Stimulated activated CD4-positive, alpha-beta T cell treated with anti-CD3 and anti-CD28 coated beads, Interleukin-1b, Interleukin-23, amount 100 ng/mL, for 4 hours (primary cell): ENCODE results near the gene TFCP2.
"Not testable (repeated sequence)": the region's sequence is repeated elsewhere in the genome, so short reads cannot be mapped to it uniquely, and the experiment has no call there.

Source experiments
- DNase-seq, 2 donors: peaks; one replicate each; pipeline ENCODE4 v3.0.0-alpha.2; 2020; ENCODE audit warnings: low read depth in 2 of 2

Gene TFCP2, protein sequence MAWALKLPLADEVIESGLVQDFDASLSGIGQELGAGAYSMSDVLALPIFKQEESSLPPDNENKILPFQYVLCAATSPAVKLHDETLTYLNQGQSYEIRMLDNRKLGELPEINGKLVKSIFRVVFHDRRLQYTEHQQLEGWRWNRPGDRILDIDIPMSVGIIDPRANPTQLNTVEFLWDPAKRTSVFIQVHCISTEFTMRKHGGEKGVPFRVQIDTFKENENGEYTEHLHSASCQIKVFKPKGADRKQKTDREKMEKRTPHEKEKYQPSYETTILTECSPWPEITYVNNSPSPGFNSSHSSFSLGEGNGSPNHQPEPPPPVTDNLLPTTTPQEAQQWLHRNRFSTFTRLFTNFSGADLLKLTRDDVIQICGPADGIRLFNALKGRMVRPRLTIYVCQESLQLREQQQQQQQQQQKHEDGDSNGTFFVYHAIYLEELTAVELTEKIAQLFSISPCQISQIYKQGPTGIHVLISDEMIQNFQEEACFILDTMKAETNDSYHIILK

DNA sequence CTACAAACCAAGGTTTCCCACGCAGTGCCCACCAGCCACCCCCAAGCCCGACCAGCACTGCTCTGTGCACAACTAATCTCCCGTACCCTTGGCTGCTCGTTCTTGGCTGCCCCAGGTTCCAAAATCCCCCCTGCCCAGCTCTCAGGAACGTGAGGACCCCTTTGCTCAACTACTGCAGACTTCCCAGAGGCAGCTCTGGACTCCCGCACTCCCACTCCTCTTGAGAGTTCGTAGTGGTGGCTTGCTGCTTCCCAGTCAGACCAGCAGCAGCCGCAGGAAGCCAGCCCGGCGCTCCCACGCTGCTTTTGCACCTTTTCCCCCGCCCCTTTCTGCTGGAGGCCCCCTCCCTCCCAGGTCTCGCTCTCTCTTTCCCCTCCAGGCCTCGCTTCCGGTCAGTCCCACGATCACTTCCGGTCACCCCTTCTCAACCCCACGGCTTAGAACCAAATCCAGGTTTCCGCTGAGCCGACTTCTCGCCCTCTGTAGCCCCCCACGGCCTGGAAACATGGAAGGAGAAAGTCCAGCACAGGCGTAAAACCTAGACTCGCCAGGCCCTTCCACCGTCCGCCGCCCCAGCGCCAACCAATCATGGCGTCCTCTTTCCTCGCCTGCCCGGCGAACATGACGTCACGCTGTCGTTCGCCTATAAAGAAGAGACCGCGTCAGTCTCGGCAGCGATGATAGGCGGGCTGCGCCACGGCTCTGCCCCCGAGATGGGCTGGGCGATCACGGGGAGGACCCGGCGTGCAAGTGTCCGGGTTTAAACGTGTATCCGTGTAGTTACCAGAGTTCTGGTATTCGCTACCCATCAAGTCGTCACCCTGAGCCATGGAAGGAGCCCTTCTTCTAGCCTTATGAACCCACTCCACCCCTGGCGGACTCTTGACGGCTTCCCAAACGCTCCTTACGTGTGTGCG is at the start of gene TFCP2:
TFCP2 (minus strand) TSS at position 621 of the 917 bp plus-strand sequence. CDS start 713 bp downstream, outside the sequence.
- peak; percentile 86 for DNase-seq

DNA sequence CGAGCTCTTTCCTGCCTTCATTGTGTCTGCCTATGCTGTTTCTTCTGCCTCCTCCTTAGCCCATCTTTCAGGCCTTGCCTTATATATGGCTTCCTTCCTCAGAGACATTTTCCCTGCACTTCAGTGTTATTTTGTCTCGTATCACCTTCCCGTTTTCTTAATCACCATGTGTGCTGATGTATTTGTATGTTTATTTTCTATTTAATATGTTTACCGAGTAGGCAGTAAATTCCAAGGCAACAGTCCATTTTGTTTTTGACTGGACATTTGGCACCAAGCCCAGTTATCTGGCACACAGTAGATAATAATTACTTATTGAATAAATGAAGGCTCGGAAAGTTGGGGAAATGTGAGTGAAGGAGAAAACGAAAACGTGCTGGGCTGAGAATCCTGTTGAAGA is 49.5 kb upstream of the TFCP2 start:
- no peak for DNase-seq

DNA sequence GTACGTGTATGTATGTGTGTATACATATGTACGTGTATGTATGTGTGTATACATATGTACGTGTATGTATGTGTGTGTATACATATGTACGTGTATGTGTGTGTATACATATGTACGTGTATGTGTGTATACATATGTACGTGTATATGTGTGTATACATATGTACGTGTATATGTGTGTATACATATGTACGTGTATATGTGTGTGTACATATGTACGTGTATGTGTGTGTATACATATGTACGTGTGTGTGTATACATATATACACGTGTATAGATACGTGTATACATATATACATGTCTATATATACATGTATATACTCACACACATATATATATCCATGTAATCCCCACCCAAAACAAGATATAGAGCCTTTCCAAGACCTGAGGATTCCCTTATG is 46.9 kb upstream of the TFCP2 start:
- DNase-seq = not testable (repeated sequence)

DNA sequence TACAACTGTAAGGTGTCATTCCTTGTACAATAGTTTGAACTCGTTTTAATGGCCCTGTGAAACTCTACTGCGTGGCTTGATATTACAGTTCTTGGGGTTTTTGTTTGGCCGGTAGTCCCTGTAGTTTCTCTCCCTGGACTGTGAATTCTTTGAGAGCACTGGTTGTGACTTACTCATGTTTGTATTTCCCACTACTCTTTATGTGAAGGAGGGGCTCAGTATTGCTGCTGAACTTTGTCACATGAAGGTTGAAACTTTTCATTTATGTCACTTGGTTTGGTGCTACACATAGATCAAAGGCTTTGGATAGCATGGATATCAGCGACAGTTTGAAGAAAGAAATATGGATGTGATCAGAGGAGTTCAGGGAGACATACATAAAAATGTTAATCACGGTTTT is 46.4 kb upstream of the TFCP2 start:
- no peak for DNase-seq

DNA sequence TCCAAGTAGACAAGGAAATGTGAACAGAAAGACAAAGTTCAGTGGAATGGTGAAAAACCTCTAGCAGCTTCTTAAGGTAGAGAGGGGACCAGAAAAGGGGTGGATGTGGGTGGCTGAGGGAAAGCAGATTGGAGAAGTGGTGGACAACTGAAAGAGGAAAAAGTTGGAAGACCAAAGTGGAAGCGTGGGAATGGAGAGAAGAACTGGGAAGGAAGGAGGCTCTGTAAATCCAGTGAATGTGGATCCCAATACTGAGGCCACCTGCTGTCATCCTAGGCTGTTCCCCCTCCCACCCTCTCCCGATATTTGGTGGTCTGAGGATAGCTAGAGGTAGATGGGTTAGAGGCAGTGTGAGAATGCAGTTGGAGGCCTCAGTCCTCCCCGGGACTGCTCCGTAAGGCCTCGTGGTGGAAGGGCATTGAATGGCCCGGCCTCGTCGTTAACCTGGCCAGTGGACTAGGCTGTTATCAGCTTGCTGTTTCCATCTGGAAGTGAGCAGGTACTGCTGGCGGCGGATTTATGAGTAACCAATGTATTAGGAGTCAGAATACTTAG is 45.7 kb upstream of the TFCP2 start:
- DNase-seq = no peak

DNA sequence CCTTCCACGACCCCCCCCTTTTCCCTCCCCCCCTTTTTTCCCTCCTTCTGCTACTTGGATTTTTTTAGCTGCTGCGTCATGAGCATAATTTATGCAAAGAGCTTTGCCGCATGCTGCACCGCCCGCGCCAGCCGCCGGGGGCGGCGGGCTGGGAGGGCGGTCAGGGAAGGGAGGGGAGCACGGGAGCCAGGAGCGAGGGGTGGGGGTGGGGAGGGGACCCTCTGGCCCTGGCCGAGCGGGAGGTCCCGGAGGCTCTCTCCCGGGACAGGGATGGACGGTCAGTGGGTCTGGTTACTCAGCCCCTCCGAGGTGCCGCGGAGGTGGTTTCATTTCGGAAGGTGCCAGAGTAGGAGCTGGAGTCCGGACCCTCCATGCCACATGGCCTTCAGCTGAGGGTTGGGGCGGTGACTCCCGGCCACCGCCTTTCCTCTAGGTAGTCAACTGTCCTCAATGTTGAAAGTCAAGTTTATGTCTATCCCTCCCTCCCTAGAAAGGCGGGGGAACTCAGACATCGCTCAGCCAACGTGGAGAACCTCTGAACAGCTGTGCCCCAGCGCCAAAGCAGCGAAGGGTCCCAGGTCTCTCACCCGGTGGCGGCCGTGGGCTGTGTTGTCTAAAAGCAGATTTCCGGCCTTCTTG is 45.2 kb upstream of the TFCP2 start, which contains the start of gene POU6F1:
POU6F1 (minus strand) TSS at position 95 of the 639 bp plus-strand sequence. CDS start 11,226 bp downstream, outside the sequence.
- peak; percentile 57 to 61 for DNase-seq

DNA sequence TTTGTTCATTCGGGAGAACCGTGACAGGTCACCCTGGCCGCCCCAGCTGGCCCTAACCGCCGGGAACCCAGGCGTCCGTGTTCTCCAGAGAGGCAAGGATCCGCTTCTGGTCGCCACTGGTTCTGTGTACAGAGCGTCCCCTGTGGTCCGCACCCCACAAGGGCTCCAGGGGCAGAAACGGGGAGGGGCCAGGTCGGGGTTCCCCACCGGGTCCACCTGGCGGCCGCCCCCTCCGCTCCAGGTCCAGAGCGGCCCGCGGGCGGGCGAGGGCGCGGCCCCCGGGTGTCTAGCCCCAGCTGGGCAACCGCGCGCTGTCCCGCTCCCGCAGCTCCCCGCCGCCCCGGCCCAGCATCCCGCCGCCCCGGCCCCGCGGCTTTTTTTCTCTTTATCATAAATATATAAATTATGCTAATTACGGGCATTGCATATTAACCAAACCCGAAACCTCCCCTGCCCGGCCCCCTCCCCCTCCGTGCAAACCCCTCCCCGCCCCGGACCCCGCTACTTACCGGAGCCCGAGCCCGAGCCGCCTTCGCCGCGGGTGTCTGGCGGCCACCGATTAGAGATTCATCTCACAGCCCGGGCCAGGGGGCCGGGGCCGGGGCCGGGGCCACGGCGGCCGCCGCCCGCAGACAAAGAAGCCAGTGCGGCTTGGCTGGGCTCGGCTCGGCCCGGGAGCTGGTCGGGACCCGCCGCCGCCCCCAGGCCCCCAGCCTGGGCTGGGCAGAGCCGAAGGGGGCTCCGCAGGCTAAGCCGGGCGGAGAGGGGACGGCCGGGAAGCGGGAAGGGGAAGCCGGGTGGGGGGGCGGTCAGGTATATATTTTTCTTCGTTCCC is 44.4 kb upstream of the TFCP2 start:
- peak; percentile 18 to 42 for DNase-seq

DNA sequence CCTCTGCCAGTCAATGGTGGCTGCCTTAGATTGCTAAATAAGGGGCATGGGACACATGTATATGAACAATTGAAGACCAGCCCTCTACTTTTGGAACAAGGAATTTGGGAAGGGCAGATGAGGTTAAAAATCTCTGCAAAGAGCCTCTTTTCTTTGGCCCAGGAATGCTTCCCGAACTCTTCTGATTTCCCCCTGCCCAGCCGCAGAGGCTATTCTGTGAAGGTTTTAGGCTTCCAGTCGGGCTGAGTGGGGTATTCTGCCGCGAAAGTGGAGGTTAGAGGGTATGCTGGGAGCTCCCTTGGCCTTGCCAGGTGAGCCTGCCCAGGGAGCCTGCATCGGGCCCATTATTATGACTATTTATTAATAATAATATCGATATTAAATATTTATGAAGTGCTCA is 43.7 kb upstream of the TFCP2 start:
- no peak for DNase-seq

DNA sequence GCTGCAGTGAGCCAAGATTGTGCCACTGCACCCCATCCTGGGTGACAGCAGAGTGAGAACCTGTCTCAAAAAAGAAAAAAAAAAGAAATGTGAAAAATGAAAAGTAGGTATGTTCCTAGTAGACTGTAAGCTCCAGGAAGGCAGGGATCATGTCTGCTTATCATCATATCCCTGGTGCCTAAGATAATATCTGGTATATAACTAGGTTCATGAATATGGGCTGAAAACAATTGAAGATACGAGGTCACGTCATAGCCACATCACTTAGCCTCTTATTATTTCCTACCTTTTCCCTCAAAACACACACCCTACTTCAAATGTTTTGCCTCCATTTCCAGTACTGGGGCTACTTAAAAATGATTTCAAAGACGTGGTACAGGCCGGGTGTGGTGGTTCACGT is 42.0 kb upstream of the TFCP2 start:
- no peak for DNase-seq

DNA sequence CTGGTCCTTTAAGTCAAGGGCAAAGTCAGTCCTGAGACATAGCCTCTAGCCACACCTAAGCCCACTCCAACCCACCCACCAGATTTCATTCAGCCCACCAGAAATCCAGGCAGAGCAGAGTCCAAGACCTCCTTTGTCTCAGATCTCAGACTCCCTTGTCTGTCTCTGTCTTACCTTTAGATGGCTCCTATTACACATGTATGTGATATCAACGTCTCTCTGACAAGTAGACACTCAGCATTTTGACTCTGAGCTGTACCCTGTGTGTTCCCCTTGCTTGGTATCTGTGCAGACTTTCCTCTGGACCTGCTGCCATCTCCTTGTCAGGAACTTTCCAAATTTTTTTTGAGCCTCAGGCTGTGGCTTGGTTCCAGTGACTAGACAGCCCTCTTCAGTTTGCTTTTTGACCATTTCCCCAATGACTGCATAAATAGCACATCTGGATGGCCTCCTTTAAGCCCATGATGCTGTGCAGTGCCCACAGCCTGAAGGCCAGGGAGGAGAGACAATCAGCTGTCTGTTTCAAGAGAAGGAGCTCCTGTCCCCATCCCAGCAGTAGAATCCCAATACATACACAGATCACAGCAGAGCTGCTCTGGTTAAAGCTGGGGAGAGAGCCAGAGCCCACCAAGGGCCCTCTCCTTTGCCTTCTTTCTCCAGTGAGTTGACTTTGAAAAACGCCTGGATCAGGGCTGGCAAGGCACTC is 37.9 kb upstream of the TFCP2 start:
- DNase-seq = no peak

DNA sequence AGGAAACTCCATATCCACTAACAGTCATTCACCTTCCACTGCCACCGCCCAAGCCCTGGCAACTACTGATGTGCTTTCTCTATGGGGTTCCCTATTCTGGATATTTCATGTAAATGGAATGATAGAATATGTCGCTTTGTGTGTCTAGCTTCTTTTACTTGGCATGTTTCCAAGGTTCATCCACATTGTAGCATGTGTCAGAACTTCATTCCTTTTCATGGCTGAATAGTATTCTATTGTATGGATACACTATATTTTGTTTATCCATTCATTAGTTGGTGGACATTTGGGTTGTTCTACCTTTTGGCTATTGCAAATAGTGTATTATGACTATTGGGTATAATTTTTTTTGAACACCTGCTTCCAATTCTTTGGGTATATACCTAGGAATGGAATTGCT is 36.3 kb upstream of the TFCP2 start:
- DNase-seq = no peak

DNA sequence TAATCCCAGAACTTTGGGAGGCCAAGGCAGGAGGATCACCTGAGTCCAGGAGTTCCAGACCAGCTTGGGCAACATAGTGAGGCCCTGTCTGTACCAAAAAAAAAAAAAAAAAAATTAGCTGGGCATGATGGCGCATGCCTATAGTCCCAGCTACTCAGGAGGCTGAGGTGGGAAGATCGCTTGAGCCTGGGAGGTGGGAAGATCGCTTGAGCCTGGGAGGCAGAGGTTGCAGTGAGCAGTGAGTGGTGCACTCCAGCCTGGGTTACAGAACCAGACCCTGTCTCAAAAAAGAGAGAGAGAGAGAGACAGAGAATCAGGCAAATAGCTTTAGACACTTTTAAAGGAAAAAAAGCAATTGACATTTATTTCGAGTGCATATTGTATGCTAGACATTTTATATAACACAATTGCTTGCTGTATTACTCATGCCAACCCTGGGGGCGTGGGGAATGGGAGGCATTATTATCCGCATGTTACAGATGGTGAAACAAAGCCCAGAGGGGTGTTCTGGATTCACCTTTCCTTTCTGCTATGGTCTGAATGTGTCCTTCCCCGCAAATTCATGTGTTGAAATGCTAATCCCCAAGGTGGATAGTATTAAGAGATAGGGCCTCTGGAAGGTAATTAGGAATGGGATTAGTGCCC is 35.2 kb upstream of the TFCP2 start:
- no peak for DNase-seq

DNA sequence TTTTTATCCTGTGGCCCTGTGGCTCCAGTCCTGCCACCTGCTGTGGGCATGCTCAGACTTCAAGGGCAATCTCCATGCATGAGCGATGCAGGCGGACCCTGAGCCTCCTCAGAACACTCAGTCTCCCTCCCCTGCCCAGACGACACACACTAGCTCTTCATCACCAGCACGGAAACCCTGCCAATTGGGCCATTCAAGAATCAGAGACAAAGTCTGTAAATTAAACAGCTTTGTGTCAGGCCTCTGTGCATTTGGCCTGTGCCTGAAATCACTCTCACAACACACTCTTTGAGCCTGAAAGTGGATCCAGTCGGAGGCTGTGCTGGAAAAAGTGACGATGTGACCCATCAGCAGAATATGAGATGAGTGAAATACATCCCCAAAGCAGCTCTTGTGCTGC is 32.4 kb upstream of the TFCP2 start:
- DNase-seq = no peak

DNA sequence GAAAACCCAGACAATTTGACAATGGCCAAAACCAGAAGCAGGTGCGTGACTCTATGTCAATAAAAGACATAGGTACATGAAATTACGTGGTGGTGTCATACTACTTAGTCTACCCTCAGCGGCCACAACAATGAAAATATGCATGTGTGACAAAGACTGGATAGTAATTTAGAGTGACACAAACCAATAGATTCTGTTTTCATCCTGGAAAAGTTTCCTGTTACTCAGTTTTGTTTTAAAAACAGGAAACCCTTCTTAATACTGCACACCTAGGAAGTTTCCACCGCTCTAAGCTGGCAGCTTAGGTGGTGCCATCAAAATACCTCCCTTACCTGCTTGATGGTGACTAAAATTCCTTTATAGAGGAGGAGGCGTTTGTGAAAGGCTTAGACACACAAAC is 29.8 kb upstream of the TFCP2 start:
- no peak for DNase-seq

DNA sequence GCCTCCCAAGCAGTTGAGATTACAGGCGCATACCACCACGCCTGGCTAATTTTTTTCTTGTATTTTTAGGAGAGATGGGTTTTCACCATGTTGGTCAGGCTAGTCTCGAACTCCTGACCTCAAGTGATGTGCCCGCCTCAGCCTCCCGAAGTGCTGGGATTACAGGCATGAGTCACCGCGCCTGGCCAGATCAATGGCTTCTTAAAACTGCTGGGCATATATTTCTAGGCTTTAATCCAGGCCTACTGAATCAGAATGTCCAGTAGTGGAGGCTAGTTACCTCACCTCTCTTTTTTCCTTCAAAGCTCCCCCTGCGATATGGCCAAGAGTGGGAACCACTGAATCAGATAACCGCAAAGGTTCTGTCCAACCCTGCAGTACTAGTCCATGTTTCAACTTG is 27.9 kb upstream of the TFCP2 start:
- DNase-seq = no peak

DNA sequence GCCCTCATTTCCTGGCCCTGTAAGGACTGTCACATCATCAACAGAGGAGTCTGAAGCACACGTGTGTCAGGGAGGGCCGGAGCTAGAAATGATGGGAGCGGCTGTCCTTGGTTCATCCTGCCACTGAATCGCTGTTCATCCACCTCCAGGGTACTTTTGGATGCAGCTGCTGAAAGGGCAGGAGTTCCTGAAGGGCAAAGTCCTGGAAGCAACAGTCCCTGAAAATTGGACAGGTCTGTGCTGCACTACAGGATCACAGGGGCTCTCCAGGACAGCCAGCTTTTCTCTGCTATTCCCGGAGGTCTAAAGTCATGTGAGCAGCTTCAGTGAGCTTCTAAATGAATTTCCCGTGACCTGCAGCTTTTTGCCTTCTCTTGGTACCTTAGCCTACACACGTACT is 27.2 kb upstream of the TFCP2 start:
- DNase-seq = no peak

DNA sequence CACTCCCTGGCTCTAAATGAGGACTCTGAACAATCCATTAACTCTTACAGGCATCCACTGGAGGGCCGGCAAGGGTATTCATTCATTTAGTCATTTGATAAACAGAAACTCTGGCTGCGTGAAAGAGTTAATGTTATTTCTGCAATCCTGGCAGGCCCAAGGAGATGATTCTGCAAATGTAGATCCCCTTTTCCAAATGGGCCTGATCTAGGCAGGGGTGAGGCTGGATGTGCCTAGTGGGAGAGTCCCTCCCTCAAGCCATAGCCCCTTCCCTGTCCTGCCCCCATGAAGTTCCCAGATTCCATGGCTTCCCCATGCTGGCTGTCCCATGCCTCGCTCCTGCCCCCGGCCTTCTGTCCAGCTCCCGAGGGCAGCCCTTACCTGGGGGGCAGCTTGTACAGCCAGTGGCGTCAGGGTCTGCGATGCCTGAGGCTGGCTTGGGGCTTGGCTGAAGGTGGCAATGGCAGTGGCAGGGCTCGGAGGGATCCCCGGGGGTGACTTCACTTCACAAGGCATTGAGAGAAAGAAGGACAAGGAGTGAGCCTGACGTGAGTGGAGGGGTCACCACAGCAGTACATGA is 26.5 kb upstream of the TFCP2 start:
- DNase-seq = no peak

DNA sequence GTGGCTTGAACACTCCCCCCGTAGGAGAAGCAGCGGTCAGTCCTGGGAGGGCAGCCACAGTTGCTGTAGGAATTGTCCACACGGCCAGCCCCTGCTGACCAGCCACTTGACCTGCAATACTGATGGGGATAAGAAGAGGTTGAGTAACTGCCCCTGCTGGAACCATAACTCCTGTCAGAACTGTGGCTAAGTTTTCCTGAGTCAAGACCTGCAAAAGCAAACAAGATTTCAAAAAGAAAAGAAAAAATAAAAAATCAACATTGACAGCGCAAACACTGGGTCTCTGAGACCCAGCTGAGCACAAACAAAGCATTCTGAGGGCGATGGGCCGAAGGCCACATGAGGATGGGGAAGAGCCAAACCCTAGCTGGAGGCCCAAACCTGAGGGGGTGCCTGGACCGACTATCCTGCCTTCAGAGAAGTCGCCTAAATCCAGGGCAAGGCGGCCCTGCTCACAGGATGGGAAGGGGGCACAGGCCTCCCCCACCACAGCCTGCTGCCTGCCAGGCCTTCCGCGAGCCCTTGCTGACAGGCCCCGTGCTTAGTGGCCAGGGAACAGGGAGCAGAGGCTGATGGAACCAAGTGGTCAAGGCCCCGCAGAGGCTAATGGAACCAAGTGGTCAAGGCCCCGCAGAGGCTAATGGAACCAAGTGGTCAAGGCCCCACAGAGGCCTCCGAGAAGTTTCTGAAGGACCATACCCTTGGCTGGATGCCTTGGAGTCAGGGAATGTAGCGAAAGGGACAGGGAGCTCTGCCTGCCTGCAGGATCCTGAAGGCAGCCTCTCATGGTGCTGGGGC is 25.8 kb upstream of the TFCP2 start:
- no peak for DNase-seq
